NCI-H526 (cell line): Measurements from ENCODE around the gene BRD7.

ENCODE experiments used
- DNase-seq, 2 experiments: peaks; one replicate each; lab custom pipeline; 2025; lab: John Stamatoyannopoulos, UW

The BRD7 gene

GRCh38 chr16:50368410-50369132 lies at the start of gene BRD7:
TSS of gene BRD7 (minus strand) at chr16:50368988. CDS start at chr16:50368774, 214 bp downstream.
- peak in 1 of 2 experiments; percentile 57 for DNase-seq

GRCh38 chr16:50416388-50416787 lies 47.6 kb upstream of the BRD7 start:
- no peak for DNase-seq

GRCh38 chr16:50414152-50414551 lies 45.4 kb upstream of the BRD7 start:
- no peak for DNase-seq

GRCh38 chr16:50411034-50411433 lies 42.2 kb upstream of the BRD7 start:
- no peak for DNase-seq

- DNase-seq = no peak
Observed at GRCh38 chr16:50408001-50408561, 39.3 kb upstream of the BRD7 start.

GRCh38 chr16:50407351-50407750 lies 38.6 kb upstream of the BRD7 start:
- no peak for DNase-seq

GRCh38 chr16:50403491-50403890 lies 34.7 kb upstream of the BRD7 start:
- no peak for DNase-seq

GRCh38 chr16:50402298-50402895 lies 33.6 kb upstream of the BRD7 start:
- no peak for DNase-seq

- no peak for DNase-seq
Observed at GRCh38 chr16:50401355-50401754, 32.6 kb upstream of the BRD7 start.

- no peak for DNase-seq
Observed at GRCh38 chr16:50400967-50401348, 32.2 kb upstream of the BRD7 start.

GRCh38 chr16:50400312-50400966 lies 31.7 kb upstream of the BRD7 start:
- DNase-seq = no peak

- DNase-seq = no peak
Observed at GRCh38 chr16:50399411-50399810, 30.6 kb upstream of the BRD7 start.

GRCh38 chr16:50398336-50398735 lies 29.5 kb upstream of the BRD7 start:
- DNase-seq = no peak

- DNase-seq = no peak
Observed at GRCh38 chr16:50396761-50397535, 28.2 kb upstream of the BRD7 start.

- no peak for DNase-seq
Observed at GRCh38 chr16:50395763-50396710, 27.2 kb upstream of the BRD7 start.

GRCh38 chr16:50393858-50394802 lies 25.3 kb upstream of the BRD7 start:
- DNase-seq = no peak

GRCh38 chr16:50393416-50393815 lies 24.6 kb upstream of the BRD7 start:
- DNase-seq = no peak

- DNase-seq = no peak
Observed at GRCh38 chr16:50390914-50391716, 22.3 kb upstream of the BRD7 start.

GRCh38 chr16:50390371-50390771 lies 21.6 kb upstream of the BRD7 start:
- DNase-seq = no peak
